Panc1 (cell line): ENCODE results near the gene AKT1S1.

Experiments
- CTCF ChIP-seq: fragments of 450-650 bp; IDR thresholded peaks from 2 replicates; pipeline ENCODE4 v1.5.1; 2017; ENCODE audit warnings: mild to moderate bottlenecking
- POLR2AphosphoS5 ChIP-seq: IDR thresholded peaks from 2 replicates; pipeline ENCODE4 v1.6.1; 2012; ENCODE audit warnings: mild to moderate bottlenecking, low read depth, low read length, moderate library complexity
- REST ChIP-seq, 2 experiments: IDR thresholded peaks; 2 replicates each; pipeline ENCODE4 v1.6.1; 2011 to 2012; ENCODE audit warnings: low read depth in 2 of 2, control low read depth in 1 of 2, low read length in 1 of 2, mild to moderate bottlenecking in 1 of 2, moderate library complexity in 1 of 2; ENCODE audit not compliant: insufficient read depth in 1 of 2
- SIN3A ChIP-seq: IDR thresholded peaks from 2 replicates; pipeline ENCODE4 v1.6.1; 2012; ENCODE audit warnings: low read depth, mild to moderate bottlenecking, low read length, moderate library complexity, borderline replicate concordance; ENCODE audit not compliant: insufficient read depth
- TCF7L2 ChIP-seq: IDR thresholded peaks from 2 replicates; pipeline ENCODE4 v1.6.1; 2011; ENCODE audit warnings: mild to moderate bottlenecking, low read depth, low read length, inconsistent platforms

- TF ChIP-seq REST (IDR thresholded peaks at IDR 0.05; ENCODE audit: insufficient read depth in 1 of 2, low read depth in 2 of 2, low read length in 1 of 2) (no peak), POLR2AphosphoS5 (peak; percentile 22; the same call in 1 of the 2 replicates), CTCF (peak; percentile 45; the same call in 1 of the 2 replicates), TCF7L2 (no peak), SIN3A (no peak)
These were observed 19.9 kb downstream of the AKT1S1 start for GRCh38 chr19:49857061-49857837.
